Astrocyte (in vitro differentiated cells and primary cell): ENCODE data around the gene ENO2. TPM values are rescaled to one million over a fixed set of nuclear protein-coding genes. Genes with fewer than 3 reads are reported as not detected.

Experiments used
- DNase-seq: peaks from one replicate; pipeline ENCODE4 v3.0.0-alpha.2; 2010; ENCODE audit warnings: low read depth
- FAIRE-seq: peaks from 2 replicates; lab custom pipeline; 2011; peaks lifted over from hg19 to GRCh38; lab: Jason Lieb, UNC
- H2AFZ ChIP-seq: 2 replicates; pipeline ENCODE4 v1.6.0; 2012; ENCODE audit warnings: low read depth, low read length, inconsistent platforms
- H3K27ac ChIP-seq: 2 replicates; pipeline ENCODE4 v1.5.1; 2011; ENCODE audit warnings: low read depth, low read length, inconsistent platforms
- H3K27me3 ChIP-seq: 2 replicates; pipeline ENCODE4 v1.6.0; 2011; ENCODE audit warnings: low read length, inconsistent platforms; ENCODE audit not compliant: insufficient read depth
- H3K36me3 ChIP-seq: 2 replicates; pipeline ENCODE4 v1.5.1; 2011; ENCODE audit warnings: low read length, inconsistent platforms; ENCODE audit not compliant: insufficient read depth
- H3K4me1 ChIP-seq: 2 replicates; pipeline ENCODE4 v1.5.1; 2011; ENCODE audit warnings: low read length, inconsistent platforms; ENCODE audit not compliant: insufficient read depth
- H3K4me2 ChIP-seq: 2 replicates; pipeline ENCODE4 v1.6.0; 2012; ENCODE audit warnings: low read length, inconsistent platforms
- H3K4me3 ChIP-seq: 2 replicates; pipeline ENCODE4 v1.5.1; 2011; ENCODE audit warnings: low read depth, mild to moderate bottlenecking, low read length, inconsistent platforms; ENCODE audit not compliant: insufficient read depth
- H3K79me2 ChIP-seq: 2 replicates; pipeline ENCODE4 v1.6.0; 2012; ENCODE audit warnings: mild to moderate bottlenecking, low read length, inconsistent platforms; ENCODE audit not compliant: insufficient read depth
- H3K9ac ChIP-seq: 2 replicates; pipeline ENCODE4 v1.6.0; 2012; ENCODE audit warnings: mild to moderate bottlenecking, low read length, inconsistent platforms
- H3K9me3 ChIP-seq: 2 replicates; pipeline ENCODE4 v1.5.1; 2012; ENCODE audit warnings: low read depth, mild to moderate bottlenecking, low read length, inconsistent platforms; ENCODE audit not compliant: insufficient read depth
- H4K20me1 ChIP-seq: 2 replicates; pipeline ENCODE4 v1.6.0; 2012; ENCODE audit warnings: low read length, inconsistent platforms; ENCODE audit not compliant: insufficient read depth
- H3K27ac Mint-ChIP-seq: one replicate; pipeline ENCODE4 v1.8.0; 2021; ENCODE audit warnings: mild to moderate bottlenecking, mixed read lengths; ENCODE audit not compliant: unreplicated experiment
- H3K27me3 Mint-ChIP-seq: one replicate; pipeline ENCODE4 v1.8.0; 2021; ENCODE audit warnings: low read depth, mixed read lengths; ENCODE audit not compliant: unreplicated experiment
- H3K36me3 Mint-ChIP-seq: one replicate; pipeline ENCODE4 v1.8.0; 2021; ENCODE audit warnings: low read depth, mixed read lengths; ENCODE audit not compliant: unreplicated experiment
- H3K4me1 Mint-ChIP-seq: one replicate; pipeline ENCODE4 v1.8.0; 2021; ENCODE audit warnings: low read depth, mixed read lengths; ENCODE audit not compliant: unreplicated experiment
- H3K4me3 Mint-ChIP-seq: one replicate; pipeline ENCODE4 v1.8.0; 2021; ENCODE audit warnings: mild to moderate bottlenecking, moderate library complexity, mixed read lengths; ENCODE audit not compliant: unreplicated experiment
- H3K9me3 Mint-ChIP-seq: one replicate; pipeline ENCODE4 v1.8.0; 2021; ENCODE audit warnings: mild to moderate bottlenecking, mixed read lengths; ENCODE audit not compliant: unreplicated experiment
- CTCF ChIP-seq: IDR thresholded peaks from 2 replicates; pipeline ENCODE4 v1.5.1; 2011; ENCODE audit warnings: low read depth, mild to moderate bottlenecking, inconsistent platforms, low read length, moderate library complexity; ENCODE audit not compliant: insufficient read depth
- EZH2 ChIP-seq: IDR thresholded peaks from 2 replicates; pipeline ENCODE4 v1.6.1; 2012; ENCODE audit warnings: mild to moderate bottlenecking, low read length, inconsistent platforms; ENCODE audit not compliant: insufficient read depth
- total RNA-seq: library from RNA; stranded (reverse); gene quantifications from 2 replicates; pipeline ENCODE4 v1.2.1, GENCODE V29; 2021

ENO2 gene
- total RNA-seq, 1 donor from 2014 or later = 46.4 TPM

GRCh38 chr12:6954316-6955107 is 40.1 kb downstream of the ENO2 start:
- H3K4me2 ChIP-seq = no peak overlapping the region
- DNase-seq (no peak), FAIRE-seq (no peak)
- peaks cover 23% of the 10 kb centered on the region for H3K4me1 ChIP-seq
- H3K9me3 Mint-ChIP-seq = no peaks in the 10 kb centered on the region
- no peak overlapping the region for H3K27ac Mint-ChIP-seq
- no peak overlapping the region for H3K4me3 ChIP-seq
- H3K36me3 ChIP-seq = no peaks in the 10 kb centered on the region
- H3K27ac ChIP-seq = no peak overlapping the region
- peaks cover 4% of the 10 kb centered on the region for H3K27me3 Mint-ChIP-seq
- no peak for TF ChIP-seq EZH2
- no peak overlapping the region for H3K9ac ChIP-seq
- H3K27me3 ChIP-seq = no peaks in the 10 kb centered on the region
- no peak overlapping the region for H2AFZ ChIP-seq
- H3K4me1 Mint-ChIP-seq = peaks cover 26% of the 10 kb centered on the region
- H4K20me1 ChIP-seq = no peaks in the 10 kb centered on the region
- H3K36me3 Mint-ChIP-seq = peaks cover 2% of the 10 kb centered on the region
- H3K79me2 ChIP-seq = no peaks in the 10 kb centered on the region
- no peaks in the 10 kb centered on the region for H3K9me3 ChIP-seq
- H3K4me3 Mint-ChIP-seq = peak overlapping the region; percentile 29

- no peak overlapping the region for H3K9ac ChIP-seq
- H3K27me3 ChIP-seq = no peaks in the 10 kb centered on the region
- H2AFZ ChIP-seq = no peak overlapping the region
- no peaks in the 10 kb centered on the region for H3K79me2 ChIP-seq
- no peak overlapping the region for H3K27ac ChIP-seq
- no peak overlapping the region for H3K4me3 Mint-ChIP-seq
- no peak for TF ChIP-seq CTCF
- no peak for TF ChIP-seq EZH2
- DNase-seq = no peak
- H3K4me2 ChIP-seq = no peak overlapping the region
- no peaks in the 10 kb centered on the region for H4K20me1 ChIP-seq
- no peak overlapping the region for H3K4me3 ChIP-seq
- peaks cover 4% of the 10 kb centered on the region for H3K27me3 Mint-ChIP-seq
- H3K36me3 Mint-ChIP-seq = peaks cover 2% of the 10 kb centered on the region
- peaks cover 26% of the 10 kb centered on the region for H3K4me1 Mint-ChIP-seq
- peaks cover 23% of the 10 kb centered on the region for H3K4me1 ChIP-seq
- H3K36me3 ChIP-seq = no peaks in the 10 kb centered on the region
- H3K27ac Mint-ChIP-seq = no peak overlapping the region
- no peaks in the 10 kb centered on the region for H3K9me3 ChIP-seq
- no peaks in the 10 kb centered on the region for H3K9me3 Mint-ChIP-seq
- FAIRE-seq = no peak
These were observed 41.0 kb downstream of the ENO2 start for GRCh38 chr12:6955108-6956020.

GRCh38 chr12:6956021-6956727 is 41.8 kb downstream of the ENO2 start:
- Mint-ChIP-seq H3K9me3 (no peaks in the 10 kb centered on the region), H3K4me1 (peaks cover 29% of the 10 kb centered on the region), H3K4me3 (no peak overlapping the region), H3K27ac (no peak overlapping the region), H3K36me3 (peaks cover 2% of the 10 kb centered on the region), H3K27me3 (peaks cover 4% of the 10 kb centered on the region)
- Histone ChIP-seq H3K4me1 (peaks cover 25% of the 10 kb centered on the region), H3K9ac (no peak overlapping the region), H3K79me2 (no peaks in the 10 kb centered on the region), H2AFZ (no peak overlapping the region), H3K27me3 (no peaks in the 10 kb centered on the region), H3K36me3 (no peaks in the 10 kb centered on the region), H4K20me1 (no peaks in the 10 kb centered on the region), H3K4me2 (no peak overlapping the region), H3K27ac (no peak overlapping the region), H3K9me3 (no peaks in the 10 kb centered on the region), H3K4me3 (no peak overlapping the region)
- FAIRE-seq (no peak), DNase-seq (no peak)
- no peak for TF ChIP-seq EZH2
- no peak for TF ChIP-seq CTCF
